BLaER1 treated with 17β-estradiol and CSF1 and Interleukin-3, amounts not matched to agents 10 nM and 100 nM (cell line): ENCODE data around the gene CCDC188.

Experiments used
- H3K27ac ChIP-seq, 11 experiments: shearing (Covaris generic); formaldehyde crosslinking; 2 replicates each; pipeline ENCODE4 v1.8.1; 2022
- H3K27me3 ChIP-seq, 11 experiments: shearing (Covaris generic); formaldehyde crosslinking; 2 replicates each; pipeline ENCODE4 v1.8.1; 2022
- H3K36me3 ChIP-seq, 11 experiments: shearing (Covaris generic); formaldehyde crosslinking; 2 replicates each; pipeline ENCODE4 v1.8.1; 2022
- H3K4me1 ChIP-seq, 10 experiments: shearing (Covaris generic); formaldehyde crosslinking; 2 replicates each; pipeline ENCODE4 v1.8.1; 2022
- H3K4me2 ChIP-seq, 11 experiments: shearing (Covaris generic); formaldehyde crosslinking; 2 replicates each; pipeline ENCODE4 v1.8.1; 2022
- H3K4me3 ChIP-seq, 10 experiments: shearing (Covaris generic); formaldehyde crosslinking; 2 replicates each; pipeline ENCODE4 v1.8.1; 2022
- H3K9ac ChIP-seq, 11 experiments: shearing (Covaris generic); formaldehyde crosslinking; 2 replicates each; pipeline ENCODE4 v1.8.1; 2022
- H3K9me3 ChIP-seq, 11 experiments: shearing (Covaris generic); formaldehyde crosslinking; replicated peaks in 1 of 11; 2 replicates each; pipeline ENCODE4 v1.8.1; 2022
- H4K20me1 ChIP-seq, 11 experiments: shearing (Covaris generic); formaldehyde crosslinking; 2 replicates each; pipeline ENCODE4 v1.8.1; 2022
- Cebpa-rat ChIP-seq, 11 experiments: shearing (Covaris generic); IDR thresholded peaks; 2 replicates each; pipeline ENCODE4 v1.8.1; 2022

Gene CCDC188

GRCh38 chr22:20114506-20115475 lies 36.1 kb downstream of the CCDC188 start:
- peaks cover 29 to 47% (median 35%) of the 10 kb centered on the region in 10 experiments for H3K4me1 ChIP-seq
- peaks cover 0 to 87% (median 70%) of the 10 kb centered on the region in 11 experiments; a peak in 21 of 22 replicates for H4K20me1 ChIP-seq
- H3K36me3 ChIP-seq: peaks cover 60 to 81% (median 77%) of the 10 kb centered on the region in 11 experiments
- H3K4me3 ChIP-seq: peak overlapping the region in 4 of 10 experiments; percentile 83 to 98 (median 88); a peak in 5 of 20 replicates
- no peaks in the 10 kb centered on the region for H3K27me3 ChIP-seq
- TF ChIP-seq Cebpa-rat (IDR thresholded peaks at IDR 0.05): no peak
- peak overlapping the region; percentile 96 to 99 (median 97); a peak in 19 of 22 replicates for H3K4me2 ChIP-seq
- peak overlapping the region in 1 of 11 experiments; percentile 84; a peak in 1 of 22 replicates for H3K27ac ChIP-seq
- peak overlapping the region; percentile 88 to 100 (median 96) for H3K9ac ChIP-seq
- H3K9me3 ChIP-seq: no peaks in the 10 kb centered on the region

GRCh38 chr22:20113551-20114310 lies 37.1 kb downstream of the CCDC188 start:
- peaks cover 18 to 36% (median 25%) of the 10 kb centered on the region in 10 experiments for H3K4me1 ChIP-seq
- H4K20me1 ChIP-seq: peaks cover 0 to 87% (median 71%) of the 10 kb centered on the region in 11 experiments; a peak in 21 of 22 replicates
- no peak overlapping the region for H3K4me2 ChIP-seq
- H3K9ac ChIP-seq: peak overlapping the region in 10 of 11 experiments; percentile 17 to 100 (median 94); a peak in 11 of 22 replicates
- H3K36me3 ChIP-seq: peaks cover 62 to 81% (median 77%) of the 10 kb centered on the region in 11 experiments
- no peaks in the 10 kb centered on the region for H3K27me3 ChIP-seq
- no peak for TF ChIP-seq Cebpa-rat (IDR thresholded peaks at IDR 0.05)
- H3K4me3 ChIP-seq: no peak overlapping the region
- H3K27ac ChIP-seq: no peak overlapping the region
- no peaks in the 10 kb centered on the region for H3K9me3 ChIP-seq

GRCh38 chr22:20112623-20113511 lies 38.0 kb downstream of the CCDC188 start:
- Histone ChIP-seq H3K27ac (peak overlapping the region in 1 of 11 experiments; percentile 50; a peak in 2 of 22 replicates), H3K9ac (peak overlapping the region in 10 of 11 experiments; percentile 0 to 68 (median 50); a peak in 13 of 22 replicates), H3K4me2 (no peak overlapping the region), H4K20me1 (peaks cover 0 to 87% (median 75%) of the 10 kb centered on the region in 11 experiments; a peak in 21 of 22 replicates), H3K9me3 (no peaks in the 10 kb centered on the region), H3K27me3 (no peaks in the 10 kb centered on the region), H3K36me3 (peaks cover 71 to 85% (median 82%) of the 10 kb centered on the region in 11 experiments), H3K4me1 (peaks cover 14 to 33% (median 21%) of the 10 kb centered on the region in 10 experiments), H3K4me3 (no peak overlapping the region)
- TF ChIP-seq Cebpa-rat (IDR thresholded peaks at IDR 0.05): no peak

GRCh38 chr22:20111689-20112622 lies 38.9 kb downstream of the CCDC188 start:
- peaks cover 0 to 94% (median 84%) of the 10 kb centered on the region in 11 experiments; a peak in 21 of 22 replicates for H4K20me1 ChIP-seq
- TF ChIP-seq Cebpa-rat (IDR thresholded peaks at IDR 0.05): no peak
- H3K27me3 ChIP-seq: no peaks in the 10 kb centered on the region
- peak overlapping the region in 4 of 11 experiments; percentile 10 to 50 (median 25); a peak in 9 of 22 replicates for H3K27ac ChIP-seq
- peaks cover 80 to 94% (median 92%) of the 10 kb centered on the region in 11 experiments for H3K36me3 ChIP-seq
- peaks cover 14 to 33% (median 21%) of the 10 kb centered on the region in 10 experiments for H3K4me1 ChIP-seq
- peak overlapping the region in 5 of 11 experiments; percentile 12 to 32 (median 31); a peak in 5 of 22 replicates for H3K4me2 ChIP-seq
- H3K9me3 ChIP-seq: no peaks in the 10 kb centered on the region
- H3K4me3 ChIP-seq: no peak overlapping the region
- H3K9ac ChIP-seq: peak overlapping the region; percentile 0 to 68 (median 49); a peak in 14 of 22 replicates

- peak overlapping the region in 1 of 11 experiments; percentile 12; a peak in 1 of 22 replicates for H3K4me2 ChIP-seq
- peaks cover 88 to 100% (median 99%) of the 10 kb centered on the region in 11 experiments for H3K36me3 ChIP-seq
- no peak overlapping the region for H3K27ac ChIP-seq
- TF ChIP-seq Cebpa-rat (IDR thresholded peaks at IDR 0.05): no peak
- no peaks in the 10 kb centered on the region for H3K27me3 ChIP-seq
- peak overlapping the region in 3 of 11 experiments; percentile 9 to 63 (median 14); a peak in 4 of 22 replicates for H3K9ac ChIP-seq
- H3K4me3 ChIP-seq: no peak overlapping the region
- H4K20me1 ChIP-seq: peaks cover 0 to 100% (median 92%) of the 10 kb centered on the region in 11 experiments; a peak in 21 of 22 replicates
- peaks cover 12 to 30% (median 18%) of the 10 kb centered on the region in 10 experiments for H3K4me1 ChIP-seq
- no peaks in the 10 kb centered on the region for H3K9me3 ChIP-seq
These were observed 39.7 kb downstream of the CCDC188 start for GRCh38 chr22:20111045-20111688.

GRCh38 chr22:20110359-20110985 lies 40.4 kb downstream of the CCDC188 start:
- H3K27ac ChIP-seq: no peak overlapping the region
- peaks cover 5 to 23% (median 11%) of the 10 kb centered on the region in 10 experiments; a peak in 18 of 20 replicates for H3K4me1 ChIP-seq
- H4K20me1 ChIP-seq: peaks cover 0 to 100% (median 98%) of the 10 kb centered on the region in 11 experiments; a peak in 21 of 22 replicates
- peak overlapping the region in 1 of 11 experiments; percentile 12; a peak in 1 of 22 replicates for H3K4me2 ChIP-seq
- H3K36me3 ChIP-seq: peaks cover 95 to 100% (median 99%) of the 10 kb centered on the region in 11 experiments
- H3K9ac ChIP-seq: peak overlapping the region in 4 of 11 experiments; percentile 9 to 63 (median 16); a peak in 3 of 22 replicates
- no peak overlapping the region for H3K4me3 ChIP-seq
- no peaks in the 10 kb centered on the region for H3K27me3 ChIP-seq
- H3K9me3 ChIP-seq: no peaks in the 10 kb centered on the region
- no peak for TF ChIP-seq Cebpa-rat (IDR thresholded peaks at IDR 0.05)
